Uterus (tissue), 4 donors: ENCODE measurements around the gene GGA2. TPM values are rescaled to one million over a fixed set of nuclear protein-coding genes. Genes with fewer than 3 reads are reported as not detected.

Source experiments
- DNase-seq, 2 donors: peaks; one replicate each; pipeline ENCODE4 v3.0.0-alpha.2; 2019 to 2020
- H3K27ac ChIP-seq, 2 donors: fragments of 200-600 bp; sonication (generic); 1 replicate in 1 of 2; 2 replicates in 1 of 2; pipeline ENCODE4 v1.5.1; 2016 to 2018
- H3K27me3 ChIP-seq, 2 donors: fragments of 200-600 bp; sonication (generic); one replicate each; pipeline ENCODE4 v1.5.1; 2018 to 2019; ENCODE audit warnings: control low read depth in 1 of 2
- H3K36me3 ChIP-seq, 2 donors: fragments of 200-600 bp; sonication (generic); one replicate each; pipeline ENCODE4 v1.5.1; 2019; ENCODE audit warnings: control low read depth in 1 of 2
- H3K4me1 ChIP-seq, 2 donors: fragments of 200-600 bp; sonication (generic); one replicate each; pipeline ENCODE4 v1.5.1; 2018 to 2019; ENCODE audit warnings: control low read depth in 1 of 2
- H3K4me3 ChIP-seq, 2 donors: fragments of 200-600 bp; sonication (generic); 1 replicate in 1 of 2; 2 replicates in 1 of 2; pipeline ENCODE4 v1.5.1; 2018 to 2019; ENCODE audit warnings: mild to moderate bottlenecking in 1 of 2
- H3K9me3 ChIP-seq, 2 donors: fragments of 200-600 bp; sonication (generic); one replicate each; pipeline ENCODE4 v1.5.1; 2019; ENCODE audit warnings: control low read depth in 1 of 2
- CTCF ChIP-seq, 4 experiments: fragments of 200-600 bp in 2 of 4; fragments of 450-650 bp in 2 of 4; sonication (generic) in 2 of 4; IDR thresholded peaks; one replicate each; pipeline ENCODE4 v1.5.1; 2016 to 2019; ENCODE audit warnings: antibody characterized with exemption in 4 of 4, mild to moderate bottlenecking in 2 of 4, moderate library complexity in 1 of 4
- POLR2A ChIP-seq, 2 donors: fragments of 450-650 bp; IDR thresholded peaks; one replicate each; pipeline ENCODE4 v1.6.1; 2016; ENCODE audit warnings: antibody characterized with exemption in 2 of 2, mild to moderate bottlenecking in 1 of 2, moderate library complexity in 1 of 2
- intact Hi-C: fragments of 100-400 bp; cut with DNase I; formaldehyde crosslinking; loops from one replicate; pipeline ENCODE4 v1.15.1; 2023; ENCODE audit warnings: low total_unique reads
- total RNA-seq, 4 donors: library from RNA; depleted of rRNA in 3 of 4; stranded (reverse); fragments of >200 nt in 3 of 4; gene quantifications; one replicate each; pipeline versions ENCODE4 v1.1.0 to v1.2.4, GENCODE V29; 2014 to 2023
- donor health status: DM: yes; HTN: yes; CAD: no.

GGA2 gene
- total RNA-seq, 4 donors from 2014 or later: 54.8 to 96.0 (median 72.7) TPM

- intact Hi-C loops: no loop called here
- H3K36me3 ChIP-seq: no peaks in the 10 kb centered on the region
- H3K27ac ChIP-seq: no peak overlapping the region
- no peak overlapping the region for H3K4me3 ChIP-seq
- H3K4me1 ChIP-seq: no peaks in the 10 kb centered on the region
- no peak for DNase-seq
- H3K9me3 ChIP-seq: no peaks in the 10 kb centered on the region
- no peak for TF ChIP-seq CTCF (IDR thresholded peaks at IDR 0.05)
- TF ChIP-seq POLR2A (IDR thresholded peaks at IDR 0.05): no peak
- no peaks in the 10 kb centered on the region for H3K27me3 ChIP-seq
Measured at GRCh38 chr16:23528644-23529310, 18.5 kb upstream of the GGA2 start.

GRCh38 chr16:23527961-23528643 lies 17.8 kb upstream of the GGA2 start:
- H3K9me3 ChIP-seq: no peaks in the 10 kb centered on the region
- no peak overlapping the region for H3K4me3 ChIP-seq
- intact Hi-C loops: no loop called here
- TF ChIP-seq POLR2A (IDR thresholded peaks at IDR 0.05) (no peak), CTCF (IDR thresholded peaks at IDR 0.05) (no peak)
- no peak for DNase-seq
- H3K27me3 ChIP-seq: no peaks in the 10 kb centered on the region
- no peaks in the 10 kb centered on the region for H3K4me1 ChIP-seq
- H3K36me3 ChIP-seq: no peaks in the 10 kb centered on the region
- H3K27ac ChIP-seq: no peak overlapping the region

GRCh38 chr16:23524886-23525285 lies 14.6 kb upstream of the GGA2 start:
- Histone ChIP-seq H3K27ac (no peak overlapping the region), H3K4me3 (no peak overlapping the region), H3K27me3 (no peaks in the 10 kb centered on the region), H3K36me3 (no peaks in the 10 kb centered on the region), H3K4me1 (no peaks in the 10 kb centered on the region), H3K9me3 (no peaks in the 10 kb centered on the region)
- DNase-seq: no peak
- TF ChIP-seq POLR2A (IDR thresholded peaks at IDR 0.05) (no peak), CTCF (IDR thresholded peaks at IDR 0.05) (no peak)
- intact Hi-C loops: no loop called here

GRCh38 chr16:23523876-23524385 lies 13.6 kb upstream of the GGA2 start:
- H3K9me3 ChIP-seq: no peaks in the 10 kb centered on the region
- TF ChIP-seq POLR2A (IDR thresholded peaks at IDR 0.05): no peak
- no peak for TF ChIP-seq CTCF (IDR thresholded peaks at IDR 0.05)
- no peak for DNase-seq
- no peak overlapping the region for H3K4me3 ChIP-seq
- H3K27ac ChIP-seq: no peak overlapping the region
- H3K36me3 ChIP-seq: no peaks in the 10 kb centered on the region
- no peaks in the 10 kb centered on the region for H3K27me3 ChIP-seq
- H3K4me1 ChIP-seq: no peaks in the 10 kb centered on the region
- intact Hi-C loops: no loop called here

GRCh38 chr16:23523321-23523720 lies 13.0 kb upstream of the GGA2 start:
- H3K27me3 ChIP-seq: no peaks in the 10 kb centered on the region
- intact Hi-C loops: no loop called here
- H3K4me1 ChIP-seq: no peaks in the 10 kb centered on the region
- H3K4me3 ChIP-seq: no peak overlapping the region
- H3K27ac ChIP-seq: no peak overlapping the region
- no peaks in the 10 kb centered on the region for H3K36me3 ChIP-seq
- TF ChIP-seq CTCF (IDR thresholded peaks at IDR 0.05): no peak
- H3K9me3 ChIP-seq: no peaks in the 10 kb centered on the region
- DNase-seq: no peak
